Activated T-cell treated with anti-CD3 and anti-CD28 coated beads, Interleukin-2, amount 50 U/mL, for 1 hour (primary cell): ENCODE results near the gene ZFR2.
"Not testable (repeated sequence)": the region's sequence is repeated elsewhere in the genome, so short reads cannot be mapped to it uniquely, and the experiment has no call there.

Source experiments
- DNase-seq: peaks from one replicate; pipeline ENCODE4 v3.0.0-alpha.2; 2020

Gene ZFR2

DNA sequence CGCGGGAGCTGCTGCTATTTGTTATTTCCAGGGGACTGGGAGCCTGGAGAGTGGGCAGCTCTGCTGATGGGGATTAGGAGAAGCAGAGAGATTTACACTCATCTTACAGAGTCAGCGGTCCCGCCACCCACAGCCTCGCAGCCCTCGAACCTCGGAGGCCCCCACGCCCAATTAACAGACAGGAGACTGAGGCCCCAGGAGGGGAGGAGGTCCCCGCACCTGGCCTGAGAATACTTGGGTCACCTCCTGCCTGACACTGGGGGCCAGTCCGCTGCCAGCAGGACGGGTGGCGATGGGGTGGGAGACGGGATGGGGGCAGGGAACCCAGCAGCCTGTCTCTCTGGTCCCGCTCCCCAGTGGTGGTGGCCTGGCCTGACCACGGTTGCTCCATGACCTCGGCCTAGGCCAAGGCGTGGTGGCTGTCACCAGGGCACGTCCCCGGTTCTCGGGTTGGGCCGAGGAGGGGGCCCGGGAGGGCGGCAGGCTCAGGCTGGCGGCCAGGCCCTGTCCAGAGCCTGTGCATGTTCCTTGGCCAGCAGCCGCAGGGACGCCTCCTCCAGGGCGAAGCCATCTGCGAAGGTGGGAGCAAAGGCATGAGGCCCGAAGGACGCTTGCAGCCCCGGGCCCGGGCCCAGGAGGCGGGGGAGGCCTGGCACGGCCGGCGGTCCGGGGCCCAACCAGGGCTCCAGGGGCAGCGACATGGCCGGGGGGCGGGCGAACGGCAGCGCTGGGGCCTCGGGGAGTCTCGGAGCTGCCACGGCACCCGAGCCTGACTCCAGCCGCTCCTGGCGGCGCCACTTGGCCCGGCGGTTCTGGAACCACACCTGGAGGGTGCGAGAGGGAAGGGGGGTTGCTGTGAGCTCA is 98.5 kb downstream of the ZFR2 start:
- DNase-seq, result no peak

DNA sequence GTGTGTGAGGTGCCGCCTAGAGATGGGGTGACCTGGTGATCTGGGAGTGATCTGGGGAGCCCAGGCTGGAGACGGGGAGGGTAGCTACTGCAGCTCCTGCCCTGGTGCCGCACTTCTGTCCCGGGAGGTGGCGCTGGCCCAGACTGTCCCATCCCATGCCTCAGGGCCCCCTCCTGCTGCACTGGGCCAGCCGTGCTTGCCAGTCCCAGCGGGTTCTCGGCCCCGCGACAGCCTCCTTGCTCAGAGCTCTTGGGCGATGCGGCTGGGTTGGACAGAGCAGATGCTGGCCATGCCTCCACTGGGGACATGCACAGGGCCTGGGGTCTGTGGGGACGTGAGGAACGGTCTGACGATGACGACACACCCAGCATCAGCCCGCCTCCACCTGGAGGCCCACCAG is 99.3 kb downstream of the ZFR2 start:
- DNase-seq, result no peak

- no peak for DNase-seq
Measured at GRCh38 chr19:3768748-3769099, 100.1 kb downstream of the ZFR2 start.

GRCh38 chr19:3768015-3768747 is 100.7 kb downstream of the ZFR2 start:
- no peak for DNase-seq

- DNase-seq, result no peak
Measured at GRCh38 chr19:3767050-3767449, 101.8 kb downstream of the ZFR2 start.

DNA sequence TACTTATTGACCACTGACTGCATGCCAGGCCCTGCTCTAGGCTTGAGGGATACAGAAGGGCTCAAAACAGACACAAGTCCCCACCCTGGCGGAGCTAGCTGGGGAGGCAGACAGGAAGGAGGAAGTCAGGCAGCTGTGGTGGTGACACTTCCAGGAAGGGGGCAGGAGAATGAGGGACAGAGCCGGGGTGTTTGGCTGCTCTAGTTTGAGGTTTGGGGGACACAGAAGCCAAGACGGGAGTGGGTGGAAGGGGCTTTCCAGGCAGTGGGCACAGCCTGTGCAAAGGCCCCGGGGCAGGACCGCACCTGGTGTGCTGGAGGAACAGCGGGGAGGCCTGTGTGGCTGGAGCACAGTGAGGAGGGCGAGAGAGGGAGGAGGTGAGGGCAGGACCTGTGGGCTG is 102.3 kb downstream of the ZFR2 start:
- no peak for DNase-seq

DNA sequence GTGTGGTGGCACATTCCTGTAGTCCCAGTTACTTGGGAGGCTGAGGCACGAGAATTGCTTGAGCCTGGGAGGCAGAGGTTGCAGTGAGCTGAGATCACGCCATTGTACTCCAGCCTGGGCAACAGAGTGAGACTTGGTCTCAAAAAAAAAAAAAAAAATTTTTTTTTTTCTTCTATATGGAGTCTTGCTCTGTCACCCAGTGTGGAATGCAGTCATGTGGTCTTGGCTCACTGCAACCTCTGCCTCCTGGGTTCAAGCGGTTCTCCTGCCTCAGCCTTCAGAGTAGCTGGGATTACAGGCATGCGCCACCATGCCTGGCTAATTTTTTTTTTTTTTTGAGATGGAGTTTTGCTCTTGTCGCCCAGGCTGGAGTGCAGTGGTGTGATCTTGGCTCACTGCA is 103.1 kb downstream of the ZFR2 start:
- DNase-seq, result not testable (repeated sequence)

DNA sequence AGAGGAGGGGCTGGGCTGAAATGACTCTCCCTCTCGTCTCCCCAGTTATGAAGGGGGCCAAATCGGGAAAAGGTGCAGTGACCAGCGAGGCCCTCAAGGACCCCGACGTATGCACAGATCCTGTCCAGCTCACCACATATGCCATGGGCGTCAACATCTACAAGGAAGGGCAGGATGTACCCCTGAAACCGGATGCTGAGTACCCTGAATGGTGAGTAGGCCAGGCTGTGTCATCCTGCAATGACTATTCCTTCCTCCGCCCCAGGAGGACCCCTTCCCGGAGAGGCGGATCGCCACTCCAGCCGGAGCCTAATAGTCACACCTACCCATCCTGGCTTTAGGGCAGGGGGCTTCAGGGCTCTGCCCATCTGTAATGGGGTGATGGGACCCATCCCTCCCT is 103.7 kb downstream of the ZFR2 start:
- no peak for DNase-seq

- peak; percentile 99 for DNase-seq
Measured at GRCh38 chr19:3762501-3763459, 106.1 kb downstream of the ZFR2 start, which contains the start of gene MRPL54. Gene MRPL54, plus strand, starts transcription at chr19:3762682. Its CDS starts 19 bp downstream, at chr19:3762701.

DNA sequence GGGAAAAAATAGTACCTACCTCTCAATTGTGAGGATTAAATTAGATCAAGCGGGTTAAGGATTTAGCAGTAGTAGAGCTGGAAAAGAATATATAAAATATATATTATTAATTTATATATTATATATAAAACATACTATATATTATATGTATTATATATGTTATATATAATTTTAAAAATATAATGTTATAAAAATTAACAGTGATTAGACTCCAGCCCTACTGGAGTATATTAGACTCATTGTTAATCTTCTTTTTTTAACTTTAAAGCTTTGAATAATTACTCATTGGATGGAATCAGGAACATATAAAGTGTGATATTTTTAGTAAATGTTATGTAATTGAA is 106.7 kb downstream of the ZFR2 start:
- no peak for DNase-seq

GRCh38 chr19:3761382-3762129 is 107.3 kb downstream of the ZFR2 start, which contains the start of gene APBA3:
Gene APBA3, minus strand, starts transcription at chr19:3761692. Its CDS starts 1,428 bp downstream, at chr19:3760264.
- DNase-seq, result peak; percentile 98

DNA sequence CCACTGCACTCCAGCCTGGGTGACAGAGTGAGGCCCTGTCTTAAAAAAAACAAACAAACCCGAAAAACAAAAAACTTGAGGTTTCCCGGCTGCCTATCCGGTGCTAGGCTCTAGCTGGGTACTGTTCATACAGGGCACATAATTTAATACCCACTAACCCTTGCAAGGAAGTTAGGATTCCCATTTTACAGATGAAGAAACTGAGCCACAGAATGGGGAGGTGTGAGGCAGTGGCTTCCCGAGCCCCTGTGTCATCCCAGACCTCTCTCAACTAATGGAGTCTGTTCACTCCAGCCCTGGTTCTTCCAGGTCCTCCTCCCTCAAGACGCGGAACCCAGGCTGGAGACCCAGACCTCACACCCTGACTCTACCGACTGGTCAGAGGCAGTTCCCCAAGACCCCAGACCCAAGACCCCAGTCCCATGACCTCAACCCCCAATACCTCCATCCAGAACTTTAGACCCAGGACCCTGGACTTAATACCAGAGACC is 107.9 kb downstream of the ZFR2 start:
- no peak for DNase-seq

DNA sequence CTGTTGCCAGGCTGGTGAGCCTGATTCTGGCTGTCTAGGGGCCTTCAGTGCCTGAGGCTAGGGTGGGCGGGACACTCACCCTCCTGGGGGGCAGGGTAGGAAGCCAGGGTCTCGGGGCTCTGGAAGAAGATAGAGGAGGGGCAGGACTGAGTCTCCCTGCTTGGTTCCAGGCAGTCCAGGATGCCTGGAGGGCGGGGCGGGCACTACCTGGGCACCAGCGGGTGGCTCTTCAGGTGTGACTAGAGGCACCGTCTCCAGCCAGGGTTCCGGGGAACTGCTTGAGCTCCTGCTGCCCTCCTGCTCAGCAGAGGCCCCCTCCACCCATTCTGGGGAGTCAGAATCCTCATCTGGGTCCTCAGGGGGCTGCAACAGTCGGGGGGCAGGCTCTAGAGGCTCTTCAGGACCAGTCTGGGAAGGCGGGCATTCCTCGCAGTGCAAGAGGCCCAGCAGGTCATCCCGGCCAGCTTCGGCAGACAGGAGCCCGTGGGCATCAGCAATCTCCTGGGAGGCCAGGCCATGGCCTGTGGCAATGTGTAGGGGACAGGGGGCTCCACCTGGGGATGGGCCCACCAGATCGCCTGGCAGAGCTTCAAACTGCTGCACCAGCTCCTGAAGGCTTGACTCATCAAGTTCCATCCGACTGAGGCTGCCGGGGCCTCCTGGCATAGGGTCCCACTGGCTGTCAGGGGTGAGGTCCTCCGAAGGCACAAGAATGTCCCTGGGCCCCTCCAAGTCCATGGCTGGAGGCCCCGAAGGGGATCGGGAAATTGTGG is 109.2 kb downstream of the ZFR2 start:
- no peak for DNase-seq

- not testable (repeated sequence) for DNase-seq
Measured at GRCh38 chr19:3758297-3758696, 110.5 kb downstream of the ZFR2 start.

DNA sequence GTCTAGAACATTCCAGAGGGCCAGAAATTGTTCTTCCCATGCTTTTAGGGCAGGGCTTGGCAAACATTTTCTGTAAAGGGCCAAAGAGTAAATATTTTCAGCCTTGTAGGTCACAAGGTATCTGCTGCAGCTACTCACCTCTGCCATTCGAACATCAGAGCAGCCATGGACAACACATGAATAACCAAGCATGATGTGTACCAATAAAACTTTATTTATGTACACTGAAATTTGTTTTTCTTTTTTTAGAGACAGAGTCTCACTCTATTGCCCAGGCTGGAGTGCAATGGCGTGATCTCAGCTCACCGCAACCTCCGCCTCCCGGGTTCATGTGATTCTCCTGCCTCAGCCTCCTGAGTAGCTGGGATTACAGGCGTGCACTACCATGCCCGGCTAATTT is 111.1 kb downstream of the ZFR2 start:
- DNase-seq, result not testable (repeated sequence)
